CD4-positive, CD25-positive, alpha-beta regulatory T cell (primary cell): Measurements from ENCODE around the gene CNIH2. TPM values are rescaled to one million over a fixed set of nuclear protein-coding genes. Genes with fewer than 3 reads are reported as not detected.

ENCODE experiments used
- ATAC-seq, 2 donors: fragments of 150-1000 bp; cut with Tn5 transposase; one replicate each; pipeline ENCODE4 v1.10.0; 2021; ENCODE audit warnings: low read depth in 2 of 2, moderate number of reproducible peaks in 2 of 2, moderate library complexity in 1 of 2
- DNase-seq, 3 donors: peaks; one replicate each; pipeline versions ENCODE4 v3.0.0 to v3.0.0-alpha.2; 2012 to 2022; ENCODE audit warnings: mixed read lengths in 1 of 3
- H3K27ac ChIP-seq: one replicate; pipeline ENCODE4 v1.7.0; 2013; ENCODE audit warnings: mild to moderate bottlenecking, low read length; ENCODE audit not compliant: insufficient read depth, poor library complexity, severe bottlenecking
- H3K27me3 ChIP-seq: one replicate; pipeline ENCODE4 v1.7.0; 2013; ENCODE audit warnings: low read length; ENCODE audit not compliant: control insufficient read depth, insufficient read depth
- H3K36me3 ChIP-seq: one replicate; pipeline ENCODE4 v1.7.0; 2013; ENCODE audit warnings: mild to moderate bottlenecking, low read length, moderate library complexity; ENCODE audit not compliant: control insufficient read depth, insufficient read depth
- H3K4me1 ChIP-seq: 2 replicates; pipeline ENCODE4 v1.7.0; 2013; ENCODE audit warnings: mild to moderate bottlenecking, low read length; ENCODE audit not compliant: insufficient read depth, control insufficient read depth, poor library complexity, severe bottlenecking
- H3K4me3 ChIP-seq: one replicate; pipeline ENCODE4 v1.7.0; 2013; ENCODE audit warnings: low read depth, mild to moderate bottlenecking, low read length, moderate library complexity
- H3K9me3 ChIP-seq, 2 experiments: 1 replicate in 1 of 2; 2 replicates in 1 of 2; pipeline ENCODE4 v1.7.0; 2013; ENCODE audit warnings: low read length in 2 of 2, mild to moderate bottlenecking in 1 of 2, moderate library complexity in 1 of 2; ENCODE audit not compliant: control insufficient read depth in 2 of 2
- H3K27ac Mint-ChIP-seq, 3 donors: one replicate each; pipeline ENCODE4 v1.8.0; 2020 to 2022; ENCODE audit warnings: mild to moderate bottlenecking in 3 of 3, mixed read lengths in 3 of 3, moderate library complexity in 2 of 3
- H3K27me3 Mint-ChIP-seq: one replicate; pipeline ENCODE4 v1.8.0; 2022; ENCODE audit warnings: mild to moderate bottlenecking, mixed read lengths
- H3K36me3 Mint-ChIP-seq: one replicate; pipeline ENCODE4 v1.8.0; 2020; ENCODE audit warnings: mixed read lengths
- H3K4me1 Mint-ChIP-seq, 4 donors: one replicate each; pipeline ENCODE4 v1.8.0; 2020 to 2022; ENCODE audit warnings: mixed read lengths in 4 of 4, mild to moderate bottlenecking in 1 of 4
- H3K4me3 Mint-ChIP-seq, 4 donors: one replicate each; pipeline ENCODE4 v1.8.0; 2020 to 2022; ENCODE audit warnings: mild to moderate bottlenecking in 4 of 4, mixed read lengths in 4 of 4, moderate library complexity in 3 of 4
- H3K9me3 Mint-ChIP-seq, 7 donors: one replicate each; pipeline ENCODE4 v1.8.0; 2020 to 2022; ENCODE audit warnings: mixed read lengths in 7 of 7, mild to moderate bottlenecking in 3 of 7, moderate library complexity in 2 of 7
- polyA plus RNA-seq, 4 donors: library from polyadenylated mRNA; unstranded; fragments of 300-500 nt; fragmentation: Illumina TruSeq; gene quantifications; one replicate each; pipeline ENCODE4 v1.2.3, GENCODE V29; 2021
- total RNA-seq: library from RNA; stranded (reverse); gene quantifications from one replicate; pipeline ENCODE4 v1.2.3, GENCODE V29; 2022

The CNIH2 gene
- total RNA-seq (4.5 TPM), polyA plus RNA-seq (not detected)

DNA sequence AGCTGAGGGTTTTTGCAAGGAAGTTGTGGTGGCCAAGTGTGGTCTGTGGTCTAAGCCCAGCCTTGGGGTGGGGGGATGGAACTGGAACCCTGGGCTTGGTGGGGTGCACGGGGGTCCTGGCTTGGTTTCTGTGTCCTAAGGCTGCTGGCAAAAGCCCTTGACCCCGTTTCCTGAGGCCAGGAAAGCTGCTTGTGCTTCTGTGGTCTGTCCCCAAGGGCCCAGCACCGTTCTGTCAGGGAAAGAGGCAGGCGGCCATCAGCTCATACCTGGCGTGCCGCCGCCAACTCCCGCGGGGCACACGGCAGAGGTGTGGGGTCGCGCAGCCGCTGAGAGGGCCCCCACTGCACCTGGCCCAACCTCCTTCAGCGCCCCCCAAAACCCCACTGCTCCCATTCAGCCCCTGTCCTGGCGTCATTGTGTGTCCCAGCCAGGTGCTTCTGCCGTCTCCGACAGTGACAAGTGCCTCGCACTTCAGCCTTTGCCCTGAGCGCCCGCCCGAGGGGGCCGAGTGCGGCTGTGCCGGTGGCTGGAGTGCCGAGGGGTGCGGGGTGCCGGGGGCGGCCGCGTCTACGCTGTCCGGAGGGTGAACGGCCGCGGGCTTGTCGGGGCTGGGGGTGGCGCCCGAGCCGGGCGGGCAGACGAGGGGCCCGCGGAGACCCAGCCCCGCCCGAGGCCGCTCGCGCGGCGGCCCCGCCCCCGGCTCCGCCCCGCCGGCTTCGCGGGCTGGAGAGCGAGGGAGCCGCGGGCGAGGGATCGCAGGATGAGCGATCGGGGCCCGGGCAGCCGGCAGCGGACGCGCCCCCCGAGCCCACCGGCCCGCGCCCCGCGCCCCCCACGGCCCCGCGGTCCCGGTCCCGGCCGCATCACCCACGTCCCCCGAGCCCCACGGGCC lies at the start of gene CNIH2:
Gene CNIH2, plus strand, starts transcription at position 705 of the 892 bp plus-strand sequence. CDS start 282 bp downstream, outside the sequence.
- Mint-ChIP-seq H3K36me3 (peaks cover 12% of the 10 kb centered on the region), H3K27ac (peak within 1 kb of the TSS in 1 of 3 donors; percentile 69), H3K27me3 (peaks cover 5% of the 10 kb centered on the region), H3K9me3 (no peaks in the 10 kb centered on the region), H3K4me3 (peak within 1 kb of the TSS; percentile 56 to 80 (median 73)), H3K4me1 (peaks cover 4 to 38% (median 16%) of the 10 kb centered on the region in 4 donors)
- Histone ChIP-seq H3K27ac (no peak within 1 kb of the TSS), H3K27me3 (no peaks in the 10 kb centered on the region), H3K4me1 (peaks cover 30% of the 10 kb centered on the region), H3K4me3 (no peak within 1 kb of the TSS), H3K36me3 (peaks cover 29% of the 10 kb centered on the region), H3K9me3 (no peaks in the 10 kb centered on the region)
- ATAC-seq (peak; percentile 17 to 31), DNase-seq (peak; percentile 25 to 53 (median 48))

DNA sequence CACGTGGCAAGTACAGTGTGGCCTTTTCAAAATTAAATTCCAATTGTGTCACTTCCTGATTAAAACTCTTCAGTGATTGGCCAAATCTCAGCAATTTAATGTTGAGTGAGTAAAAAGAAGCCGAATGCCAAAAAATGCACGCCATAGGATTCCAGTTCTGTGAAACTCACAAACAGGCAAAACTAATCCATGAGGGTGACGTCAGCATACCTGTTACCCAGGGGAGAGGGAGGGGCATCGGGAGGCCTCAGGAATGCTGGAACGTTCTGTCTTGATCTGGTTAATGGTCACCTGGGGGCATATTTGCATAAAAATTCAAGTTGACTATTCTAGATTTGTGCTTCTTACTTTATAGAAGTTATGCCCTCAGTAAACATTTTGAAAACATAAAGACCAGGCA lies 49.5 kb upstream of the CNIH2 start:
- no peak overlapping the region for H3K27ac Mint-ChIP-seq

DNA sequence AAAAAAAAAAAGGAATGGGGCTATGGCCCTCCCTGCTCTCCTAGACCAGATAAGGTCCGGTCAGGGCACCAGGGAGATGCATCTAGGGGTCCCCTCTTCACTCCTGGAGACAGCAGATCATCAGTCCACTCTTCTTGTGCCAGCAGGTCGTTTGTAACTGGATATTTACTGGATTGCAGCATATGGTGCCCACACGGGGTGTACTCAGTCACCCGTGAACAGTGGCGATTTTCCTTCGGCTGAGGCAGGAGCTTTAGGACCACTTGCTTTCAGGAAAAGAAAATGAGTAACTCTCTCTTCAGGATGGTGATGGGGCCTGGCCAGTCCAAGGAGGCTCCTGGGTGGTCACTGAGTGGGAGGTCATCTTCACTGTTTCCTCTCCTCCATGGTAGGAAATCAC lies 47.8 kb upstream of the CNIH2 start:
- H3K36me3 ChIP-seq, result peaks cover 87% of the 10 kb centered on the region

More for the DNA sequence above, 49.5 kb upstream of the CNIH2 start:
- Histone ChIP-seq H3K36me3 (peaks cover 82% of the 10 kb centered on the region), H3K4me1 (no peaks in the 10 kb centered on the region), H3K27ac (no peak overlapping the region), H3K4me3 (no peak overlapping the region), H3K27me3 (no peaks in the 10 kb centered on the region), H3K9me3 (no peaks in the 10 kb centered on the region)
- H3K4me3 Mint-ChIP-seq, result no peak overlapping the region
- H3K4me1 Mint-ChIP-seq, result peaks cover 0 to 2% (median under 1%) of the 10 kb centered on the region in 4 donors
- H3K36me3 Mint-ChIP-seq, result peaks cover 49% of the 10 kb centered on the region
- ATAC-seq (no peak), DNase-seq (no peak)
- H3K27me3 Mint-ChIP-seq, result no peaks in the 10 kb centered on the region
- H3K9me3 Mint-ChIP-seq, result no peaks in the 10 kb centered on the region

DNA sequence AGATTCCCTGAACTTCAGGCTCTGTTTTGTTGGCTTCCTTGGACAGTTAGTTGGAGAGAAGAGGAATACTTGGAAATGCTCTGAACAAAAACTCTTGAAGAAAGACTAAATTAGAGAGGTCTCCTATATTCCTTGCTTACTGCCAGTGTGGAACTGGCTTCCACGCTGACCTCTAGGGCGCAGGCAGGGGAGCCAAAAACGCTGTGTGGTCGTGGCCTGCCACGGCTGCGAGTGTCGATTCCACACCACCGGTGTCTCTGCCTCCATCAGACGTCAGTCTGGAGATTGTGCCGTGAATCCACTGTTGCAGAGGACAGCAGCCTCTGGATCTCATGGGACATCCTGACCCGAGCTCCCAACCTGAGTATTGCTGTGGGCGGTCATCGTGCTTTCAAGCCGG lies 47.0 kb upstream of the CNIH2 start:
- Mint-ChIP-seq H3K9me3 (no peaks in the 10 kb centered on the region), H3K27ac (no peak overlapping the region), H3K27me3 (no peaks in the 10 kb centered on the region), H3K4me3 (no peak overlapping the region), H3K4me1 (peaks cover 0 to 2% (median under 1%) of the 10 kb centered on the region in 4 donors), H3K36me3 (peaks cover 63% of the 10 kb centered on the region)
- Histone ChIP-seq H3K4me3 (no peak overlapping the region), H3K36me3 (peaks cover 92% of the 10 kb centered on the region), H3K4me1 (no peaks in the 10 kb centered on the region), H3K27ac (no peak overlapping the region), H3K27me3 (no peaks in the 10 kb centered on the region), H3K9me3 (no peaks in the 10 kb centered on the region)
- DNase-seq (no peak), ATAC-seq (no peak)

More for the DNA sequence above, 47.8 kb upstream of the CNIH2 start:
- H3K27me3 Mint-ChIP-seq, result no peaks in the 10 kb centered on the region
- no peaks in the 10 kb centered on the region for H3K9me3 Mint-ChIP-seq
- H3K27me3 ChIP-seq, result no peaks in the 10 kb centered on the region
- peaks cover 56% of the 10 kb centered on the region for H3K36me3 Mint-ChIP-seq
- no peak for ATAC-seq
- DNase-seq, result no peak
- H3K4me3 ChIP-seq, result no peak overlapping the region
- H3K27ac ChIP-seq, result no peak overlapping the region
- no peak overlapping the region for H3K27ac Mint-ChIP-seq
- H3K9me3 ChIP-seq, result no peaks in the 10 kb centered on the region
- H3K4me3 Mint-ChIP-seq, result no peak overlapping the region
- H3K4me1 ChIP-seq, result no peaks in the 10 kb centered on the region
- H3K4me1 Mint-ChIP-seq, result peaks cover 0 to 2% (median under 1%) of the 10 kb centered on the region in 4 donors

DNA sequence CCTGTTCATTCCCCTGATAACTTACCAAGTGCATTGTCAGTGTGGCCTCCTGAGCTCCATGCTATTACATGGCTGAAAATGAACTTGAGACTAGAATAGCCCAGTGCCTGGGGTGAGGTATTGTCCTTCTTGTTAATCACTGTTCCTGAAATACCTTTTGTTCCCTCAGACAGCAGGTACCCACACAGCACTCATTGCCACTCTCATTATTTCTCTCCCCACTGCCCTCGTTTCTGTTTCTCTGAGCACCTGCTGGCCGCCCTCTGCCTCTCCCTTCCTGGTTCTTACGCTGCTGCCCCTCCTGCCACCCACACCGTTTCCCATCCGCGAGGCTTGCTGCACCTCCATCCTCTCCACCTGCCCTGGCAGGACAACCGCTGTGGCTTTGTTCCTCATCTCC lies 46.4 kb upstream of the CNIH2 start:
- no peaks in the 10 kb centered on the region for H3K4me1 Mint-ChIP-seq
- peaks cover 63% of the 10 kb centered on the region for H3K36me3 Mint-ChIP-seq
- no peak overlapping the region for H3K4me3 ChIP-seq
- H3K9me3 ChIP-seq, result no peaks in the 10 kb centered on the region
- peaks cover 92% of the 10 kb centered on the region for H3K36me3 ChIP-seq
- no peaks in the 10 kb centered on the region for H3K27me3 ChIP-seq
- DNase-seq, result no peak
- no peak overlapping the region for H3K27ac Mint-ChIP-seq
- no peaks in the 10 kb centered on the region for H3K9me3 Mint-ChIP-seq
- ATAC-seq, result no peak
- H3K27me3 Mint-ChIP-seq, result no peaks in the 10 kb centered on the region
- H3K4me1 ChIP-seq, result no peaks in the 10 kb centered on the region
- H3K27ac ChIP-seq, result no peak overlapping the region
- H3K4me3 Mint-ChIP-seq, result peak overlapping the region in 2 of 4 donors; percentile 26 to 65

DNA sequence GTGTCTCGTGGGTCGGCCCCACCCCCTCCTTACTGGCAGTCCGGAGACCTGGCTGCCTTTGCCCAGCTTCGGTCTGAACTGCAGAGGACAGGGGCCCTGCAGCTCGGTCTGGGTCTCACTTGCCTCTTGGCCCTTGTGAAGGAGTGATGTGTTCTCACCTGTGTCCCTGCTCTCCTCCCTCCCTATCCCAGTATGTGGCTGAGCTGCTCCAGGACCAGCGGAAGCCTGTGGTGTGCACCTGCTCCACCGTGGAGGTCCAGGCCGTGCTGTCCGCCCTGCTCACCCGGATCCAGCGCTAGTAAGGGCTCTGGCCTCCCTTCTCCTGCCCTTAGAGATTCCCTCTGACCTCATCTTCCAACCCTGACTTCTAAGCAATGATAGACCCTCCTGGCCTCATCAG lies 45.2 kb upstream of the CNIH2 start:
- no peaks in the 10 kb centered on the region for H3K9me3 ChIP-seq
- no peaks in the 10 kb centered on the region for H3K9me3 Mint-ChIP-seq
- no peak for ATAC-seq
- no peak overlapping the region for H3K4me3 Mint-ChIP-seq
- no peak overlapping the region for H3K4me3 ChIP-seq
- peaks cover 61% of the 10 kb centered on the region for H3K36me3 Mint-ChIP-seq
- no peaks in the 10 kb centered on the region for H3K27me3 ChIP-seq
- H3K27me3 Mint-ChIP-seq, result no peaks in the 10 kb centered on the region
- DNase-seq, result no peak
- no peaks in the 10 kb centered on the region for H3K4me1 ChIP-seq
- H3K27ac ChIP-seq, result no peak overlapping the region
- peak overlapping the region in 2 of 3 donors; percentile 67 to 91 for H3K27ac Mint-ChIP-seq
- no peaks in the 10 kb centered on the region for H3K4me1 Mint-ChIP-seq
- H3K36me3 ChIP-seq, result peaks cover 88% of the 10 kb centered on the region

DNA sequence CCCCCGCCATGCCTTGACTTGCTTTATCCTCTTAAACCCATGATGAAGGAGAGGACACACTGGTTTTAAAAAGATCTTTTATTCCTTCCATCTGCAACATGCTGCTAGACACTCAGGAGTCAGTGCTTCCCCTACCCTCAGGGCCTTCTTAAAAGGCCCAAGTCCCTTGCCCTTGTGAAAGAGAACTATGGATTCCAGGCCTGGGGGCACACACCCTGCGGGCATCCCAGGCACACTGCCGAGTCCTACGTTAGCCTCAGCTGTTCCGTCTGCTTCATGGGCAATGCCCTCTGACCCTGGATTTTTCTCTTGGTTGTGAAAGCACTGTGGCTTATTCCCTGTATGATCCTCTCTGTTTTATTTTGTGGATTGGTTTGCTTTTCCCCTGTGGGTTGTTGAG lies 44.7 kb upstream of the CNIH2 start:
- Mint-ChIP-seq H3K27me3 (no peaks in the 10 kb centered on the region), H3K4me3 (peak overlapping the region in 1 of 4 donors; percentile 38), H3K27ac (peak overlapping the region in 1 of 3 donors; percentile 67), H3K4me1 (no peaks in the 10 kb centered on the region), H3K36me3 (peaks cover 58% of the 10 kb centered on the region), H3K9me3 (no peaks in the 10 kb centered on the region)
- Histone ChIP-seq H3K4me1 (no peaks in the 10 kb centered on the region), H3K36me3 (peaks cover 88% of the 10 kb centered on the region), H3K9me3 (no peaks in the 10 kb centered on the region), H3K4me3 (no peak overlapping the region), H3K27ac (no peak overlapping the region), H3K27me3 (no peaks in the 10 kb centered on the region)
- ATAC-seq, result no peak
- DNase-seq, result no peak
